ENCODE data around the gene AARS1.
"Not testable (repeated sequence)": the region's sequence is repeated elsewhere in the genome, so short reads cannot be mapped to it uniquely, and the experiment has no call there.

The AARS1 gene

DNA sequence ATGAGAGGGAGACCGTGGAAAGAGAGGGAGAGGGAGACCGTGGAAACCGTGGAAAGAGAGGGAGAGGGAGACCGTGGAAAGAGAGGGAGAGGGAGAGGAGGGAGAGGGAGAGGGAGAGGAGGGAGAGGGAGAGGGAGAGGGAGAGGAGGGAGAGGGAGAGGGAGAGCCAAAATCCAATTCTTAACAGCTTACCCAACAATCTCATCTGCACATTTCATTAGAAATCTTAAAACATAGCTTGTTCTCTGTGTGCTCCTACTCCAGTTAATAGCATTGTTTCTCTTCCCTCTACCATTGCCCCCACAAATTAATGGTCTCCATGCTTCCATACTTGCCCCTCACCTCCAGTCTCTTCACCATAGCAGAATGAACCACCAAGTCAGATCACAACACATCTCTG, 63.9 kb downstream of the AARS1 start:
- DNase-seq (ENCODE audit: low read depth in 2 of 2, low spot score in 1 of 2), result not testable (repeated sequence)

DNA sequence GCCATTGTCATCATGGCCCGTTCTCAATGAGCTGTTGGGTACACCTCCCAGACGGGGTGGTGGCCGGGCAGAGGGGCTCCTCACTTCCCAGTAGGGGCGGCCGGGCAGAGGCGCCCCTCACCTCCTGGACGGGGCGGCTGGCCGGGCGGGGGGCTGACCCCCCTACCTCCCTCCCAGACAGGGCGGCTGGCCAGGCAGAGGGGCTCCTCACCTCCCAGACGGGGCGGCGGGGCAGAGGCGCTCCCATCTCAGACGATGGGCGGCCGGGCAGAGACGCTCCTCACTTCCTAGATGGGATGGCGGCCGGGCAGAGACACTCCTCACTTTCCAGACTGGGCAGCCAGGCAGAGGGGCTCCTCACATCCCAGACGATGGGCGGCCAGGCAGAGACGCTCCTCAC, 64.7 kb downstream of the AARS1 start:
- DNase-seq (ENCODE audit: low read depth in 2 of 2, low spot score in 1 of 2), result not testable (repeated sequence)

DNA sequence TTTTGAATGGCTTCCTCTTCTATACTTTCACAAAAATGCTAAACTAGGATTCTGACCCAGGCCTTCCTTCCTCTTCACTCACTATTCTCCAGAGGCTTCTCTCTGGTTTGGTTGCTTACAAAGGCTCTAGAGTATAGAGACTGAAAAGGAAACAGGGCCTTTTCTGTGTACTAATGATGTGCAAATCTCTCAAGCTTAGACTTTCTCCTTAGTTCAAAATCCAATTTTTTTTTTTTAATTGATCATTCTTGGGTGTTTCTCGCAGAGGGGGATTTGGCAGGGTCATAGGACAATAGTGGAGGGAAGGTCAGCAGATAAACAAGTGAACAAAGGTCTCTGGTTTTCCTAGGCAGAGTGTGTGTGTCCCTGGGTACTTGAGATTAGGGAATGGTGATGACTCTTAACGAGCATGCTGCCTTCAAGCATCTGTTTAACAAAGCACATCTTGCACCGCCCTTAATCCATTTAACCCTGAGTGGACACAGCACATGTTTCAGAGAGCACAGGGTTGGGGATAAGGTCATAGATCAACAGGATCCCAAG, 65.3 kb downstream of the AARS1 start:
- not testable (repeated sequence) for DNase-seq (ENCODE audit: low read depth in 2 of 2, low spot score in 1 of 2)

DNA sequence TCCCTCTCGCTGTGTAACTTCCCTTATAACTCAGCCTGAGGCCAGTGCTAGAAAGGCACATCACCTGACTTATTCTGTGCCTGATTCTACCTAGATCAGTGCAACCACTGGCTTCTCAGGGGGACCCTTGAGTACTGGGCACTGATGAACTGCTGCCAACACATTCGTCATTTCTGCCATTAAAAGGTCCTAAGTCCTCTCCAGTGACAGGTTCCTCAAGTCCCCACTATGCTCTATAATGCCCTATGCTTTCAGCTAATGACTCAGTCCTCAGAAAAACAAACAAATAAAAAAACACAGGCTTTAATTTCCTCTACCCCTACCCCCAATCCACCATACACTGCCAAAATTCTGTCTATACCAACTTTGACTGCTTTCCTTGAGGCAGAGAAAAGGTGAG, 66.1 kb downstream of the AARS1 start:
- DNase-seq (ENCODE audit: low read depth in 2 of 2, low spot score in 1 of 2), result not testable (repeated sequence)

DNA sequence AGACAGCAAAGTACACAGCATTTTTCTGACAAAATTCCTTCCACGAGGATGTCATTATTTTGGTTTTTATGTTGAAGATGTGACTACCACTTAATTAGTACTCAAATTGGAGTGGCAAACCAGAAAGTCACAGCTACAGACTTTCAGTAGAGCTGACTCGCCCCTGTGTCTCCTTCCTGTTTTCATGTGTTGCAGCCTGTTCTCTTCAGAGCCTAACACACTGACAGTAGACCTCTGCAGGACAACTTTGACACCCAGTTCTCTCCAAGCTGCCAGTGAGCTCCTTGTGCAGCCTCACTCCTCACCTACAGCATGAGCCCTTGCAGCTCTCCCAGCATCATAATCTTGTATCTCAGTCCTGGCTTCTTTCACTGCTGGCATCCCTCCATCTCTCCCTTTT, 66.7 kb downstream of the AARS1 start:
- DNase-seq (ENCODE audit: low read depth in 2 of 2, low spot score in 1 of 2), result not testable (repeated sequence)

DNA sequence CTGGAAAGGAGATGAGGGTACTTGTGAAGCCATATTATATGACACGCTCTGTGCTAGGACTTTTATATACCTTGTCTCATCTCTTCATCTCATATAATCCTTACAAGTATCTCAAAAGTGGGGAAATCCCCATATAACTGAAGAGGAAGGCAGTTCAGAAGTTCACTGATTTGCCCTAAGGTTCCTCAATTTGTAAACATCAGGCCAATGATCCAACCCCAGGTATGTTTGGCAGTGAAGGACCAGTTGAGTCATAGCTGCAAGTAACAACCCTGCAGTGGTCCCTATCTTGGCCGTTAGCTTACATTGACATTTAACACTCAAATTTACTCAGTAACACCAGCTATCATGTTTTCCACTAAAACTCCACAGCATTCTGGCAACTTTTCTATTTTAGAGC, 70.7 kb downstream of the AARS1 start:
- DNase-seq (ENCODE audit: low read depth in 2 of 2, low spot score in 1 of 2), result not testable (repeated sequence)

DNA sequence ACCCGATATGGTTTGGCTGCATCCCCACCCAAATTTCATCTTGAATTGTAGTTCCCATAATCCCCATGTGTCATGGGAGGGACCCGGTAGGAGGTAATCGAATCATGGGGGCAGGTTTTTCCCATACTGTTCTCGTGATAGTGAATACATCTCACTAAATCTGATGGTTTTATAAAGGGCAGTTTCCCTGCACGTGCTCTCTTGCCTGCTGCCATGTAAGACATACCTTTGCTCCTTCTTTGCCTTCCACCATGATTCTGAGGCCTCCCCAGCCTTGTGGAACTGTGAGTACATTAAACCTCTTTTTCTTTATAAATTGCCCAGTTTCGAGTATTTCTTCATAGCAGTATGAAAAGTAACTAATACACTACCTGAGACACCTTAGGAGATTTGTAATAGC, 82.9 kb downstream of the AARS1 start:
- DNase-seq (ENCODE audit: low read depth in 2 of 2, low spot score in 1 of 2), result not testable (repeated sequence)

DNA sequence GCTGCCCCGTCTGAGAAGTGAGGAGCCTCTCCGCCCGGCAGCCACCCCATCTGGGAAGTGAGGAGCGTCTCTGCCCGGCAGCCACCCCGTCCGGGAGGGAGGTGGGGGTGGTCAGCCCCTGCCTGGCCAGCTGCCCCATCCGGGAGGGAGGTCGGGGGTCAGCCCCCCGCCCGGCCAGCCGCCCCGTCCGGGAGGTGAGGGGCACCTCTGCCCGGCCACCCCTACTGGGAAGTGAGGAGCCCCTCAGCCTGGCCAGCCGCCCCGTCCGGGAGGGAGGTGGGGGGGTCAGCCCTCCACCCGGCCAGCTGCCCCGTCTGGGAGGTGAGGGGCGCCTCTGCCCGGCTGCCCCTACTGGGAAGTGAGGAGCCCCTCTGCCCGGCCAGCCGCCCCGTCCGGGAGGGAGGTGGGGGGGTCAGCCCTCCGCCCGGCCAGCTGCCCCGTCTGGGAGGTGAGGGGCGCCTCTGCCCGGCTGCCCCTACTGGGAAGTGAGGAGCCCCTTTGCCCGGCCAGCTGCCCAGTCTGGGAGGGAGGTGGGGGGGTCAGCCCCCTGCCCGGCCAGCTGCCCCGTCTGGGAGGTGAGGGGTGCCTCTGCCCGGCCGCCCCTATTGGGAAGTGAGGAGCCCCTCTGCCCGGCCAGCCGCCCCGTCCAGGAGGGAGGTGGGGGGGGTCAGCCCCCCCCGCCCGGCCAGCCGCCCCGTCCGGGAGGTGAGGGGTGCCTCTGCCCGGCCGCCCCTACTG, 84.5 kb downstream of the AARS1 start:
- DNase-seq (ENCODE audit: low read depth in 2 of 2, low spot score in 1 of 2), result not testable (repeated sequence)

DNA sequence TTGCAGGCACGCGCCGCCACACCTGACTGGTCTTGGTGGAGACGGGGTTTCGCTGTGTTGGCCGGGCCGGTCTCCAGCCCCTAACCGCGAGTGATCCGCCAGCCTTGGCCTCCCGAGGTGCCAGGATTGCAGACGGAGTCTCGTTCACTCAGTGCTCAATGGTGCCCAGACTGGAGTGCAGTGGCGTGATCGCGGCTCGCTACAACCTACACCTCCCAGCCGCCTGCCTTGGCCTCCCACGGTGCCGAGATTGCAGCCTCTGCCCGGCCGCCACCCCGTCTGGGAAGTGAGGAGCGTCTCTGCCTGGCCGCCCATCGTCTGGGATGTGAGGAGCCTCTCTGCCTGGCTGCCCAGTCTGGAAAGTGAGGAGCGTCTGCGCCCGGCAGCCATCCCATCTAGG, 85.3 kb downstream of the AARS1 start:
- not testable (repeated sequence) for DNase-seq (ENCODE audit: low read depth in 2 of 2, low spot score in 1 of 2)

DNA sequence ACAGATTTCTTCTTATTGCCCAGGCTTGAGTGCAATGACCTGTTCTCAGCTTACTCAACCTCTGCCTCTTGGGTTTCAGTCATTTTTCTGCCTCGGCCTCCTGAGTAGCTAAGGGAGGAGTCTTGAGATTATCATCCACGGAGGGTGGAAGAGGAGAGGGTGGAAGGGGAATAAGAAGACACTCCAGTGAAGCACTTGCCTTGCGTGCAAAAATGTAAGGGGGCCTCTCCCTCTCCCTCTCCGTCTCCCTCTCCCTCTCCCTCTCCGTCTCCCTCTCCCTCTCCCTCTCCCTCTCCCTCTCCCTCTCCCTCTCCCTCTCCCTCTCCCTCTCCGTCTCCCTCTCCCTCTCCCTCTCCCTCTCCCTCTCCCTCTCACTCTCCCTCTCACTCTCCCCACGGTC, 85.8 kb downstream of the AARS1 start:
- DNase-seq (ENCODE audit: low read depth in 2 of 2, low spot score in 1 of 2), result not testable (repeated sequence)

Measured in stimulated activated CD8-positive, alpha-beta memory T cell treated with anti-CD3 and anti-CD28 coated beads, Interleukin-4, amount 100 ng/mL, for 4 hours (primary cell).